Lower lobe of right lung (tissue), 2 donors: Measurements from ENCODE around the gene APBB1IP. TPM values are rescaled to one million over a fixed set of nuclear protein-coding genes. Genes with fewer than 3 reads are reported as not detected.

ENCODE experiments used
- ATAC-seq, 2 donors: fragments of 200-7000 bp; cut with Tn5 transposase; one replicate each; pipeline ENCODE4 v1.9.1; 2020 to 2022; ENCODE audit warnings: mild to moderate bottlenecking in 2 of 2, moderate library complexity in 2 of 2
- DNase-seq: peaks from one replicate; pipeline ENCODE4 v3.0.0-alpha.2; 2020
- H3K27ac ChIP-seq: fragments of 200-600 bp; one replicate; pipeline ENCODE4 v1.8.0; 2022
- H3K27me3 ChIP-seq: fragments of 200-600 bp; one replicate; pipeline ENCODE4 v1.8.0; 2022; ENCODE audit warnings: low read depth
- H3K36me3 ChIP-seq: fragments of 200-600 bp; one replicate; pipeline ENCODE4 v1.8.0; 2022; ENCODE audit warnings: mild to moderate bottlenecking
- H3K4me1 ChIP-seq: fragments of 200-600 bp; one replicate; pipeline ENCODE4 v1.8.0; 2022
- H3K4me3 ChIP-seq: fragments of 200-600 bp; one replicate; pipeline ENCODE4 v1.8.0; 2022; ENCODE audit warnings: mild to moderate bottlenecking
- H3K9me3 ChIP-seq: fragments of 200-600 bp; one replicate; pipeline ENCODE4 v1.8.0; 2022
- intact Hi-C: fragments of 100-400 bp; cut with DNase I; formaldehyde crosslinking; loops from one replicate; pipeline ENCODE4 v1.11.0; 2022
- total RNA-seq: library from RNA; stranded (reverse); fragmentation: NEBNext Ultra II Directional; extraction: Animal tissue kit (Norgen Biotek cat#: 25700); gene quantifications from one replicate; pipeline ENCODE4 v1.2.1, GENCODE V29; 2021
- TF ChIP-seq, protein P1 (sequence below): fragments of 200-600 bp; IDR thresholded peaks from one replicate; pipeline ENCODE4 v1.8.0; 2022; ENCODE audit warnings: antibody characterized with exemption, mild to moderate bottlenecking
- donor health status: DM: no; HTN: yes; CAD: no; lungs with severe emphysema.

Gene APBB1IP
- total RNA-seq, 1 donor from 2014 or later = 36.8 TPM

DNA sequence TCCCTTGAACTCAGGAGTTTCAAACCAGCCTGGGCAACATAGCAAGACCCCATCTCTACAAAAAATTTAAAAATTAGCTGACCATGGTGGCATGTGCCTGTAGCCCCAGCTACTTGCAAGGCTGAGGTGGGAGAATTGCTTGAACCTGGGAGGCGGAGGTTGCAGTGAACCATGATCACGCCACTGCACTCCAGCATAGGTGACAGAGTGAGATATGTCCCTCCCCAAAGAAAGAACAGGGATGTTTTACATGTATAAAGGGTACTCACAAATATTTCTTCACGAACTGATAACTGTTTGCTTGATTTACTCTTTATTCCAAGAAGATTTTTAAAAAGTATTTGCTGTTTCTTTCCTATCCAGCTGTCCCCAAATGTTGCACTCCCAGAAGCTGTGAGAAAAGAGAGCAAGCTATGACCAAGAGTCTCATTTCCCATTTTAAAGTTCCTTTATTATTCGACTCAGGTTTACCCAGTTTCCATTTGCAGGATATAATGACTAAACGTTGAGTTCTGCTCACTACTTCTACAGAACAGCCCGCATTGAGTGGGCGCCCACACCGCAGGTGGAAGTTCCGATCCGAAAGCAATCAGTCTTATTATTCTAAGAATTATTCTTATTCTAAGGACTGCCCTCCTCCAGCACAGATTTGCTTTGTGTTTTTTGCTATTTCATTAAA lies 90.7 kb downstream of the APBB1IP start:
- no peaks in the 10 kb centered on the region for H3K9me3 ChIP-seq
- H3K4me1 ChIP-seq = no peaks in the 10 kb centered on the region
- TF ChIP-seq, protein P1, sequence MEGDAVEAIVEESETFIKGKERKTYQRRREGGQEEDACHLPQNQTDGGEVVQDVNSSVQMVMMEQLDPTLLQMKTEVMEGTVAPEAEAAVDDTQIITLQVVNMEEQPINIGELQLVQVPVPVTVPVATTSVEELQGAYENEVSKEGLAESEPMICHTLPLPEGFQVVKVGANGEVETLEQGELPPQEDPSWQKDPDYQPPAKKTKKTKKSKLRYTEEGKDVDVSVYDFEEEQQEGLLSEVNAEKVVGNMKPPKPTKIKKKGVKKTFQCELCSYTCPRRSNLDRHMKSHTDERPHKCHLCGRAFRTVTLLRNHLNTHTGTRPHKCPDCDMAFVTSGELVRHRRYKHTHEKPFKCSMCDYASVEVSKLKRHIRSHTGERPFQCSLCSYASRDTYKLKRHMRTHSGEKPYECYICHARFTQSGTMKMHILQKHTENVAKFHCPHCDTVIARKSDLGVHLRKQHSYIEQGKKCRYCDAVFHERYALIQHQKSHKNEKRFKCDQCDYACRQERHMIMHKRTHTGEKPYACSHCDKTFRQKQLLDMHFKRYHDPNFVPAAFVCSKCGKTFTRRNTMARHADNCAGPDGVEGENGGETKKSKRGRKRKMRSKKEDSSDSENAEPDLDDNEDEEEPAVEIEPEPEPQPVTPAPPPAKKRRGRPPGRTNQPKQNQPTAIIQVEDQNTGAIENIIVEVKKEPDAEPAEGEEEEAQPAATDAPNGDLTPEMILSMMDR = no peak
- ATAC-seq (no peak), DNase-seq (no peak)
- no peak overlapping the region for H3K4me3 ChIP-seq
- peaks cover 36% of the 10 kb centered on the region for H3K36me3 ChIP-seq
- no peaks in the 10 kb centered on the region for H3K27me3 ChIP-seq
- intact Hi-C loops = no loop called here
- H3K27ac ChIP-seq = no peak overlapping the region

- no peak overlapping the region for H3K27ac ChIP-seq
- intact Hi-C loops = no loop called here
- TF ChIP-seq, protein P1 = no peak
- H3K9me3 ChIP-seq = no peaks in the 10 kb centered on the region
- no peaks in the 10 kb centered on the region for H3K27me3 ChIP-seq
- H3K4me1 ChIP-seq = no peaks in the 10 kb centered on the region
- DNase-seq (no peak), ATAC-seq (no peak)
- peaks cover 41% of the 10 kb centered on the region for H3K36me3 ChIP-seq
- no peak overlapping the region for H3K4me3 ChIP-seq
Measured at GRCh38 chr10:26534384-26534783, 96.2 kb downstream of the APBB1IP start.

GRCh38 chr10:26540601-26541000 lies 102.5 kb downstream of the APBB1IP start:
- H3K36me3 ChIP-seq = peaks cover 36% of the 10 kb centered on the region
- ATAC-seq = no peak

DNA sequence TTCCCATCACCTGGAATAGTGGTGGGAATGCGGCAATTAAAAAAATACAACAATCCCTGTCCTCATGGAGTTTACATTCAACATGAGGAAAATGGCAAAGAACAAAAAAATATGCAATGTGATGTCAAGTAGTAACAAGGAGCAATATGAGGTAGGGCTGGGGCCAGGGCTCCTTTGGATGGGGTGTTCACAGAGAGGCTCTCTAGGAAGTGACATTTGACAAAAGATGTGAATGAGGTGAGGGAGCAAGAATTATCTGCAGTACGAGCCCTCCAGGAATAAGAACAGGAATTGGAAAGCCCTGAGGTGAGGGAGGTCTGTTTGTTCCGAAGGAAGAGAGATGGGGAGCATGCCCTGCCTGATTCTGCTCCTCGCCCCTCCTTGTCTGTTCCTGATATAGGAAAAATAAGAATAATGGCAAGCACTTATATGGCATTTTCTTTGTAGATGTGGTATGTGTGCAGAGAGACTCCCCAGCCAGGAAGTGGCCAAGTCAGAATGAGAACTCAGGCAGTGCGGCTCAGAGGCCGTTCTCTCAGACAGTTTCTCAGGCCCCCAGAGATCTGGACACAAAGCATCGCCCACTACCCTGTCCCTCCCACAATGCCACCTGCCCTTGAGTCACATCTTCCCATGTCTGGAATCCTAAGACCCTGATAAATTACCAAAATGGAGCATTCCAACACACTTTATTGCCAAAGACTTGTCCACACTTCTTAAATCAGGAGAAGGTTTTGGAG lies 105.6 kb downstream of the APBB1IP start:
- Histone ChIP-seq H3K4me1 (no peaks in the 10 kb centered on the region), H3K27ac (no peak overlapping the region), H3K36me3 (peaks cover 19% of the 10 kb centered on the region), H3K27me3 (no peaks in the 10 kb centered on the region), H3K4me3 (no peak overlapping the region), H3K9me3 (no peaks in the 10 kb centered on the region)
- DNase-seq (no peak), ATAC-seq (no peak)
- TF ChIP-seq, protein P1 = no peak
- intact Hi-C loops = no loop called here

More at GRCh38 chr10:26540601-26541000, 102.5 kb downstream of the APBB1IP start:
- Histone ChIP-seq H3K4me3 (no peak overlapping the region), H3K27me3 (no peaks in the 10 kb centered on the region), H3K27ac (no peak overlapping the region), H3K4me1 (no peaks in the 10 kb centered on the region), H3K9me3 (no peaks in the 10 kb centered on the region)
- DNase-seq = no peak
- intact Hi-C loops = no loop called here
- TF ChIP-seq, protein P1 = no peak

DNA sequence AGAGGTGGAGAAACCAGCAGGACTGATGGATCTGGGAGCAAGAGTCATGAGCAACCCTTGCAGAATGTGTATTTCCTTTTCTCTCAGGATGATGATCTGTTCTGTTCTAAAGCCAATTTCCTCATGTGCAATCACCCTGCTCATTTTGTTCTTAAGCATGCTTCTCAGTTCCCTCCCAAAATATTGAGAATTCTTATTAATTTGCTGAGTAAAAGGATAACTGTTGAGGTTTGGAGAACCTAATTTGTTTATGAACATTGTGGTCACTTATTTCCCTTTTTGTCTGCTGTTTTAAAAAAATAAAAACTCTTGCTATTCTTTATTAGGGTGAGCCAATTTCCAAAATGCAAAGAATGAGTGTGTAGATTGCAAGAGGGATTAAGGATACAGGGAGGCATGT lies 106.8 kb downstream of the APBB1IP start:
- no peak overlapping the region for H3K27ac ChIP-seq
- peaks cover 17% of the 10 kb centered on the region for H3K36me3 ChIP-seq
- no peaks in the 10 kb centered on the region for H3K27me3 ChIP-seq
- no peaks in the 10 kb centered on the region for H3K4me1 ChIP-seq
- DNase-seq = no peak
- intact Hi-C loops = no loop called here
- TF ChIP-seq, protein P1 = no peak
- no peaks in the 10 kb centered on the region for H3K9me3 ChIP-seq
- ATAC-seq = no peak
- H3K4me3 ChIP-seq = no peak overlapping the region
